GM19193 (cell line): ENCODE results near the gene AOPEP.

Experiments used
- POLR2A ChIP-seq: IDR thresholded peaks from 4 replicates; pipeline ENCODE4 v1.6.1; 2011; ENCODE audit not compliant: insufficient read depth, insufficient read length; ENCODE audit errors: extremely low read depth

AOPEP gene

DNA sequence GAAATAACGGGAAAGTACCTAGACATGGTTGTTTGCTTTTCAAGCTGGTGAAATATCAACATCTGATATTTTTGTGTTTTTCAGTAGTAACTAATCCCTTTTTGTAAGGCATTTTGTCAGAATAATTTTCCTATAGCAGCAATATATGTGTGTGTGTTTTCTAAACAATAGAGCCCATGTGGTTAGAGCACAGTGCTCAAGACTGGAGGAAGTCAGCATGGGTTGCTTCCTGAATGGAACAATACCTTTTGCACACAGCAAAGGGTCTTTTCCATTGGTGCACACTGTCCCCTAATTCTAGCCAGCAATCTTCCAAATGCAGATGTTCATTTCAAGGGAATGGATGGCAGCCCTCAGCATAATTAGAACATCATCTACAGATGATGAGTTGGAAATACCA is 270.1 kb downstream of the AOPEP start:
- TF ChIP-seq POLR2A: no peak

DNA sequence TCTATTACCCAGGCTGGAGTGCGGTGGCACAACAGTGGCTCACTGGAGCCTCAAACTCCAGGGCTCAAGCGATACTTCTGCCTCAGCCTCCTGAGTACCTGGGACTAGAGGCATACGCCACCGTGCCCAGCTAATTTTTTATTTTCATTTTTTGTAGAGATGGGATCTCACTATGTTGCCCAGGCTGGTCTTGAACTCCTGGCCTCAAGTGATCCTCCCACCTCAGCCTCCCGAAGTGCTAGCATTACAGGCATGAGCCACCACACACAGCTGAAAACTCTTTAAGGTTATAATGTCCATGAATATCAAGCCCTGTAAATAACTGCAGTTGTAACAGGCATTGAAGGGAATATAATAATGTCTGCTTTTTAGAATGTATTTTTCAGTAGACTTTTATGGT is 271.2 kb downstream of the AOPEP start:
- TF ChIP-seq POLR2A: no peak

DNA sequence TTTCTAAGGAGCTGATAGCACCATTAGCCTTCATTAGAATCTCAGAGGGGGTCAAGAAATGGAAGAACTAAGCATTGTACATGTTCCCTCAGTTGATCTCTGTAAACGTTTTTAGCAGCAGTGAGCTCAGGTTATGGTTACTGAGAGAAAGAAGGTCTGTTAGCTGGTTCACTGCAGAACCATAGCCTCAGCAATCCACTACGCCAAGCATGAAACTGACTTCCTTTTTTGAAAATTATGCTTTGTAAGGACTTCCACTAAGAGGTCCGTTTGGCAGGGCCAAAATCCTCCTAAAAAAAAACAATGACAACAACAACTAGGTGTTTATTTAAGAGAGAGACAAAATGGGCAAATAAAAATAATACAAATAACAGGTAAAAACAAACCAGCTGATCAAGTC is 273.3 kb downstream of the AOPEP start:
- TF ChIP-seq POLR2A: no peak

DNA sequence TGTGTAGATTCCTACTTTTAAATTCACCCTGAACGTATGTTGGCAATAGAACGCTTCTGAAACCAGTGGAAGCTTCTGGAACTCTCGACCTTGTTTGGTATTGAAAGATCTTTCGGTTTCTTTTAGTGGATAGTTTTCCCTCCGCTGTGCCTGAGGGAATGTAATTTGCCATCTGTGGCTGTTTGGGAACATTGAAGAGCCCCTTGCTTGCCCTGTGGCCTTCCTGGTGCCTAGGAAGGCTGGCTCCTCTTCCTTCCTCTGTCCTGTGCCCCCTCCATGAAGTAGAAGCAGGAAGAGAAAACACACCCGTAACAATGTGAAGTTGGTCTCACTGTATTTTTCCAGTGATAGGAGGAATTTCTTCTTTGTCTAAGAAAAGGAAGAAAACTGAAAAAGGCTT is 274.3 kb downstream of the AOPEP start:
- no peak for TF ChIP-seq POLR2A

DNA sequence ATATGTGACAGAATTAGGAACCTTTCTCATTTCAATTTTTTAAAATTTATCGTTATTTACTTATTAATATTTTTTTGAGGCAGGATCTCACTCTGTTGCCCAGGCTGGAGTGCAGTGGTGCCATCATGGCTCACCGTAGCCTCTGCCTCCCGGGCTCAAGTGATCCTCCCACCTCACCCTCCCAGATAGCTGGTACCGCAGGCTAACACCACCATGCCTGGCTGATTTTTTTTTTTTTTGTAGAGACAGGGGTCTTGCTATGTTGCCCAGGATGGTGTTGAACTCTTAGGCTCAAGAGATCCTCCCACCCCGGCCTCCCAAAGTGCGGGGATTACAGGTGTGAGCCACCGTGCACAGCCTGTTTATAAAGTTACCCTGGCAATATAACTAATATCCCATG is 275.2 kb downstream of the AOPEP start:
- TF ChIP-seq POLR2A: no peak

DNA sequence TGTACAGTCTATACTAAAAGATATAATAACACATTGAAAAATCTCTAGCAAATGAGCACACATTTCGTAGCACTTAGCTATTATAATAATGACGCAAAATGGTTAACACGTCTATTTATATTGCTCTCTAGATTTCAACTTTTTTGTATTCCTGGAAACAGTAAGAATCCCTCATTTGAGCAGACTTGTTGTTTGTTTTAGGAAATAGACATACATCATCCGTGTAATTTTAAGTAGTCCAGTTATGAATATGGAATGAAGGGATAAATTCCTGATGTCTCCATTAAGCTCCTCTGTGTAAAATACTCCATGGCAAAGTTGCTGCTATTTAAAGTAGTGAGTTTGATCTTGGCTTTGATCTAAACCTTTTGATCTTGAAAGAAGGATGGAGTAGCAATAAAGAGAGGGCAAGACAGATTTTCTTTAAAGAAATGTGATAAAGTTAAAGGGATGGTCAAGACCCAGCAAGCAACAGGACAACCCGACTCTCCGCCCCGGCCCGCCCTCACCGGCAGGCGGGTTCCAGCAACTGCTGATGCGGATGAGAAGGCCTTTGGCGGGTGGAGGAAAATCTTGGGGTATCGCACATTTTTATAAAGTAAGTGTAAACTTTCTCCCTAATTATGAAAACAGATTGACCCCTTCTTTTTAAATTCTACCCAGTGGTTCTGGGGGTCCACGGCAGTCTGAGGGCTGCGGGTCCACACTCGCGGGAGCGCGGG is 277.4 kb downstream of the AOPEP start:
- TF ChIP-seq POLR2A: no peak

DNA sequence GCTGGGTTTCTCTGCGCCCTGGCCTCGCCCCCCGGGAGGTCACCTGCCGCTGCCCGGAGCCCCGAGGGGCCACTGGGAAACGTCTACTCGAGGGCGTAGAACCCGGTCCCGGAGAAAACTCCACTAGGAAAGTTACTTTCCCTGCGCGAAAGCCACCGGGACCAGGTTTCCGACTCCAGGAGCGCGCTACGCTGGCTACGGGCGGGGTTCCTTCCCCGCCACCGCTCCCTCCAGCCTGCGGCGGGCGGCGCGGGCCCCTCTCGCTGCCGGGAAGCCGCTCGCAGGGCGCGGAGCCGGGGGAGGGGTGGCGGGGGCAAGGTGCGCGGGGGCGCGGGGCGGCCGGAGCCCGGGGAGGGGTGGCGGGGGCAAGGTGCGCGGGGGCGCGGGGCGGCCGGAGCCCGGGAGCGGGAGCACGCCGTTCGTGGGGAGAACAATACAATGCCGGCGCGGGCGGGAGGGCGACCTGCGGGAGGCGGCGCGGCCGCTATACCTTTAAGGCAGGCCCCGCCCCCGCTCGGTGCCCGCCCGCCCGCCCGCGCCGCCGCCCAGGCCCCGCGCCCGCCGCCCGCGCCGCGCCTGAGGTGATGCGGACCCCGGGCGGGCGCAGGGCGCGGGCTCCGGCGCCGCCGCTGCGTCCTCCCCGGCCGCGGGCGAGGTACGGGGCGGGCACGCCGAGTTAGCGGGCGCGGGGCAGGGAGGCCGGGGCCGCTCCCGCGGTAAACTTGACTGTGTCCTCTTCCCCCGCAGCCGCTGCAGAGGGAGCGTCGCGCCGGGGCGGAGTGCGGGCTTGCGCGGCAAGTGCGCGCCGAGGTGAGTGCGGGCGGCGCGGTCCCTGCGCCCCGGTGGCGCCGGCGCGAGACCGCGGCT is 278.1 kb downstream of the AOPEP start:
- TF ChIP-seq POLR2A: no peak

DNA sequence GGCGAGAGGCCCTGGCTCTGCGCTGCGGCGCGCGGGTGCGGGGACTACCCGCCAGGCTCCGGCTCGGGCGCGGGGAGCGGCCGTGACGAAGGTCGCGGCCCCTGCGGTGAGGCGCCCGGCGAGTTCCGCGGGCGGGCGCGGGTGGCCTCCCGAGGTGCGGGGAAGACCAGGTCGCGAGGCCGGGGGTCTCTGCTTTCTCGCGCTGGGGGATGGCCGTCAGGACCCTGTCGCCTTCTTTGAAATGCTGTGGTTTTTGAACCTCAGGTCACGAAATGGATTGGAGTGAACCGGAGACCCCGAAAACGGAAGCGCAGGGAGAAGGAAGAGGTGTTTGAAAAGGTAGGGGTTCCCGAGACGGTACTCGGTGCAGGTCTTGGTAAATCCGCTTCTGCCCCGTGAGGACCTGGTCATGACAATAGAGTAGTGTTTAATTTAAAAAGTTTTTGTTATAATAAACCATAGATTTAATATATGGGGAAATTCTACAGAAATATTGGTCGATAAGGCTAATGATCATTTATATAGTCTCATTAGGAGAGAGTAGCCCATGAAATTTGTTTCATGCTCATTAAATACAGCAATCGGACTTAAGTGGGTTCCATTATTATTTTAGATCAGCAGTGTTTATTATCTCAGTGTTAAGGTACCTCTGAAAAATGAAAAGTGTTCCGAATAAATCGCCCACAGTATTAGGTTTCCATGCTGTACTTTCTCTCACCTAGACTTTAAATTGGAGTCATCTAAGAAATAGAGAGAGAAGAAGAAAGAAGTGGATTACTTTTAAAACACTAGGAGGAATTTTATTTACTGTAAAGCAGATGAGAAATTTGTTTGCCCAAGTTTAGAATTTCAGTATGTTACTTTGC is 279.0 kb downstream of the AOPEP start:
- no peak for TF ChIP-seq POLR2A

DNA sequence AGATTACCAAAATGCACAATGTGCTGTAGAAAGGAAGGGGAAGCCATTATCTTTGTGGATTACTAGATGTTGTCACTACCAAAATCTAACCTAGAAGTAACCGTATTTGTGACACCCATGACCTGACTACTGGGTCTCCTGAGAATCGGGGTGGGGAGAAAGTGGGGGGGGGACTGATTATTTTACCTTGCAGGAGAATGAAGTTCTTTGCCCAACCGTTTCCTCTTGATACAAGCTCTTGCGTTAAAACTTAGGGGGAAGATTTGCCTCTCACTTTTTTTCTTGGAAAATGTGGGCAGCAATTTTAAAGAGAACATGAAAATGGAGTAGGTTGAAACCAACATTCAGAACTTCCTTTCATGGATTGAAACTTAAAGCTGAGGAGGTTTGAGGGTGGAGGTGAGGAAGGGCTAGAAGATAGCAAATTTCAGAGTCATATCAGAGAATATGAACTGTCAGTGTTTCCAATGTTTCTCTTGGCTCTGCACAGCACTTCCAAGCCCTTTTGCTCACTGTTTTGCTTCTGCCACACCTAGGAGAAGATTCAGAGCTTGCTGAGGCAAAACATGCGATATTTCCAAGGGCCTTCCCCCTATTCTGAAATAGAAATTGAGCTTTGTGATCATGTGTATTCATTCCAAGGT is 280.8 kb downstream of the AOPEP start:
- TF ChIP-seq POLR2A: no peak

DNA sequence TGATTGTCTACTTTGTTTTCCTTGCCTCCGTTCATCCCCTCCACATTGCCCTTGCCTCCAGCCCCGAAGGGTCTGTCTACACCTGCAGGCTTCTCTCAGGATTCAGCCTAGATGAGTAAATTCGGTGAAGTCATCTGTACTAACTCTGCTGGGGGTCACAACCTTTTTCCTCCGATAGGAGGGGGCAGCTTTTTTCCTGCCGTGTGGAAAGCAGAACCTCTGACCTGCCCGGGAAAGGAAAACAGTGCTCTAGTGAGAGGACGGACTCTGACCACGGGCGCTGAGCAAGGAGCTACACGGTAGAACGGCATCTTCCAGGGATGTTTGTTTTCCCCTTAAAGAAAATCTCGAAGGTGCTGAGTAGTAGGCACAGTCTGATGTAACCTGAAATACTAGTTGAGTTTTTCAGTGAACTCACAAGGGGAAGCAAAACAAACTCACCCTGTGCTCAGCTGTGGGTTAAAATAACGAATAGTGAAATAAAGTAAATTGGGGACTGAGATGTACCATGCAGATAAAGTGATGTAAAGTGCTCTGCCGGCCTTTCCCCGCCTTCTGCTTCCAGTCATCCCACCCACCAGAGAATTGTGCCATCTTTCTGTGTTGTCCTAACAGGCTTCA is 281.8 kb downstream of the AOPEP start:
- no peak for TF ChIP-seq POLR2A

DNA sequence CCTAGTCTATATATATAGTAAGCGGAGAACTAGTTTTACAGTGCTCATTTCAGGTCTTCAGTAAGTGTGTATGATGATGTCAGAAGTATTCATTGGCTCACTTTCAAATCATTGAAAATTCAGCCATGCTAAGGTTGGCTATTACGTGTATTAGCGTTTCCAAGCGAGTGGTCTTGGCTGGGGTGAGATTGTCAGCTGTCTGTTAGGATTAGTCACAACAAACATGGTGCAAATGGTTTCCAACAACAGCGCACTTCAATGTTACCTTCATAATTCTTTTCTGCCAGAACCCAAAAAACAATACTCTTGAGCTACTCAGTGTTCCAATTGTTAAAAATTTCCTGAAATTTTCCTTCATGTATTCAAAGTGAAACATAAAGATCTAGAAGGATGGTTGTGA is 283.0 kb downstream of the AOPEP start:
- no peak for TF ChIP-seq POLR2A

DNA sequence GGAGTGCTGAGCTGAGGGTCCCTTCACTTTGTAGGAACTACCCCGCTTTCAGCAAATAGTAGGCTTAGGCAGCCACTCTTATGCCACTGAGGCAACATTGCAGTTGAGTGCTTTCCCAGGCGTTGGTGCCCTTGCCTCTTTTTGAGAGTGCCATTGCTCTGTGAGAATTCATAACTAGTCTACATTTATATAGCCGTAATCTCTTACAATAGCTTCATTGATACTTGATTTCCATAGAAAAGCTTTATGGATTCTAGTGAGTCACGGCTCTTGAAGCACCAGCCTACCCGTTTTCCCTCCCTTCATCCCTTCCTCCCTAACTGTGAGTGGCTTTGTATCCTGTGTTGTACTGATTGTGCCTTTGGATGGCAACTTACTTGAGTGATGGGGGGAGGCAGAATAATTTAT is 283.9 kb downstream of the AOPEP start:
- no peak for TF ChIP-seq POLR2A

DNA sequence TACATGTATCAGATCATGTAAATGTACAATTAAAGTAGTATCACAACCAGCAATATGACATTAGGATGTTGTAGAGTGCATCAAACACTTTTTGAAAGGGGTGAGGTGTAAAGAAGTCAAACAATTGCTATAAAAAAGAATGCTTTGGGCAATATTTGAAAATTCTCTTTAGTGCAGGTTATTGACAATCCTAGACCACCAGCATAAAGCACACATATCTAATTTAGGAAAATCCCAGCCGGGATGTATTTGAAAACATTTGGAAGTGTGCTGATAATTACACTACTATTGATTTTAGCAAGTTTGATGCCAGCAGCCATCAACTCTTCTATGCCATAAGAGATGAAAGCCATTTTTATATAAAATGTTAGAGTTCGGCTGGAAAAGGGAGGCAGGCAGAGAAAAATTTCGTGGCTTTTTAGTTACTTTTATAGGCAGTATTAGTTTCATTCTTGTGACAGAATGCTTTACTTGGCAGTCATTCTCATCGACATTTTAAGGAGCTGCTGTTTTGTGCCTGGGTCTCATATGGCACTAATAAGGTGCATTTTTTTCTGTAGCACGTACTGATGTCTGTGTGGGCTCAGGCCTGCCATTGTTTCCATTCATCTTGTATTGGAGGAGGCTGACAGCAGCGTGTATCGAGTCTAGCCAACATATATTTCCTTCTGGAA is 285.7 kb downstream of the AOPEP start:
- no peak for TF ChIP-seq POLR2A

DNA sequence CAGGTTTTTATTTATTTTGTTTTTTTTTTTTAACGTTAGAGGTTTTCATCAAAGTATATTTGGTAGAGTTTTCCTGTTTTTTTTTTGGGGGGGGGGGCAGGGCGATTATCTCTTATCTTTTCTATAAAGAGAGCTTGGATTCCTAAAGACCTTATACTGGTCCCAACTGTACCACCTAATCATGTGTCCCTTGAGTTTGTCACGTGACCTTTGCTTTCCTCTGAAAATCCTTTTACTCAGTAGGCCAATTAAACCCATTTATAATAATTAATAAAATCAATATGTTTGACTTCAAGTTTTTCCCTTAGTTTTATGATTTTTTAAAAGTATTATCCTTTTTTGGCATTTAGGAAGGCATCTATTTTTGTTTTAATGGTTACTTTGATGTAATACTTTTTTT is 286.4 kb downstream of the AOPEP start:
- TF ChIP-seq POLR2A: no peak
